ENCODE results near the gene IGFALS. TPM values are rescaled to one million over a fixed set of nuclear protein-coding genes. Genes with fewer than 3 reads are reported as not detected.

The IGFALS gene
- polyA plus RNA-seq, 1 donor from 2014 or later = 1.2 TPM

DNA sequence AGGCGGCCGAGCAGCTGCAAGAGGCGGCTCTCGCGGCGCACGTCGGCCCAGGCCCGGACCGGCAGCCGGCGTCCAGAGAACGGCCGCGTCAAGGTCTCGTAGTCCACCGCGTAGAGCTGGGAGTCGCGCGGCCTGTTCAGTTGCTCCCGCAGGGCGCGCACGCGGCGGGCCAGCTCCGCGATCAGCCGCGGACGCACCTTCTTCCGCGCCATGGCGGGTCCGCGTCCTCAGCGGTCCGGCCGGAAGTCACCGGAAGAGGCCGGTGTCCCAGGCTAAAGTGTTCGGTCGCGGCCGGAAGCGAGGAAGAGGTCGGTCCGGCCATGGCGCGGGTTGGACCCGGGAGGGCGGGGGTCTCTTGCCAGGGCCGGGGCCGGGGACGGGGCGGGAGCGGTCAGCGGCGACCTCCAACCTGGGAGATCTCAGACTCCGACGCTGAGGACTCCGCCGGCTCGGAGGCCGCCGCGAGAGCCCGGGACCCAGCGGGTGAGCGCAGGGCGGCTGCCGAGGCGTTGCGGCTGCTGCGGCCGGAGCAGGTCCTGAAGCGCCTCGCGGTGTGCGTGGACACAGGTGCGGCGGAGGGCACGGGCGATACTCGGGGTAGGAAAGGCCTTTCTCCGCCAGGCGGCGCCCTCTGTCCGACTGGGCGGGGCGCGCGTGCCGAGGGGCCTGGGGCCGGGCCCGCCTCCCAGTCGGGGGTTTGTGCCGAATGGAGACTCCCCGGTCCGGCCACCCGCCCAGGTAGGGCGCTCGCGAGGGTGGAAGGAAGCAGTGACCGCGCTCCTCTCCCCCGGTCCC is 20.4 kb downstream of the IGFALS start, which contains the start of gene MRPS34:
MRPS34 (minus strand) TSS at position 227 of the 795 bp plus-strand sequence; CDS start at position 212, 15 bp downstream.
- Histone ChIP-seq H3K4me2 (ENCODE audit: low read length) (peak within 1 kb of the TSS; percentile 93), H3K9me2 (ENCODE audit: insufficient read depth, low read length) (no peaks in the 10 kb centered on the region), H3K27ac (ENCODE audit: low read length) (peak within 1 kb of the TSS; percentile 74), H3K4me3 (ENCODE audit: low read length) (peak within 1 kb of the TSS; percentile 98), H3K9ac (ENCODE audit: low read length) (peak within 1 kb of the TSS; percentile 84), H2AFZ (ENCODE audit: low read depth, low read length) (peak within 1 kb of the TSS; percentile 8), H3K79me2 (replicated peaks; ENCODE audit: insufficient read depth, low read length) (peaks cover 9% of the 10 kb centered on the region), H4K20me1 (ENCODE audit: insufficient read depth) (peaks cover 5% of the 10 kb centered on the region), H3K27me3 (ENCODE audit: insufficient read depth, low read depth, low read length) (no peaks in the 10 kb centered on the region), H3K36me3 (ENCODE audit: insufficient read depth, low read length) (no peaks in the 10 kb centered on the region), H3K9me3 (ENCODE audit: low read length) (no peaks in the 10 kb centered on the region), H3F3A (ENCODE audit: insufficient read depth, low read length, poor library complexity, severe bottlenecking) (no peaks in the 10 kb centered on the region)
- TF ChIP-seq, protein P1, sequence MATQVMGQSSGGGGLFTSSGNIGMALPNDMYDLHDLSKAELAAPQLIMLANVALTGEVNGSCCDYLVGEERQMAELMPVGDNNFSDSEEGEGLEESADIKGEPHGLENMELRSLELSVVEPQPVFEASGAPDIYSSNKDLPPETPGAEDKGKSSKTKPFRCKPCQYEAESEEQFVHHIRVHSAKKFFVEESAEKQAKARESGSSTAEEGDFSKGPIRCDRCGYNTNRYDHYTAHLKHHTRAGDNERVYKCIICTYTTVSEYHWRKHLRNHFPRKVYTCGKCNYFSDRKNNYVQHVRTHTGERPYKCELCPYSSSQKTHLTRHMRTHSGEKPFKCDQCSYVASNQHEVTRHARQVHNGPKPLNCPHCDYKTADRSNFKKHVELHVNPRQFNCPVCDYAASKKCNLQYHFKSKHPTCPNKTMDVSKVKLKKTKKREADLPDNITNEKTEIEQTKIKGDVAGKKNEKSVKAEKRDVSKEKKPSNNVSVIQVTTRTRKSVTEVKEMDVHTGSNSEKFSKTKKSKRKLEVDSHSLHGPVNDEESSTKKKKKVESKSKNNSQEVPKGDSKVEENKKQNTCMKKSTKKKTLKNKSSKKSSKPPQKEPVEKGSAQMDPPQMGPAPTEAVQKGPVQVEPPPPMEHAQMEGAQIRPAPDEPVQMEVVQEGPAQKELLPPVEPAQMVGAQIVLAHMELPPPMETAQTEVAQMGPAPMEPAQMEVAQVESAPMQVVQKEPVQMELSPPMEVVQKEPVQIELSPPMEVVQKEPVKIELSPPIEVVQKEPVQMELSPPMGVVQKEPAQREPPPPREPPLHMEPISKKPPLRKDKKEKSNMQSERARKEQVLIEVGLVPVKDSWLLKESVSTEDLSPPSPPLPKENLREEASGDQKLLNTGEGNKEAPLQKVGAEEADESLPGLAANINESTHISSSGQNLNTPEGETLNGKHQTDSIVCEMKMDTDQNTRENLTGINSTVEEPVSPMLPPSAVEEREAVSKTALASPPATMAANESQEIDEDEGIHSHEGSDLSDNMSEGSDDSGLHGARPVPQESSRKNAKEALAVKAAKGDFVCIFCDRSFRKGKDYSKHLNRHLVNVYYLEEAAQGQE (IDR thresholded peaks at IDR 0.05; ENCODE audit: borderline replicate concordance) = peak; percentile 79
- TF ChIP-seq EZH2 (IDR thresholded peaks at IDR 0.05; ENCODE audit: borderline replicate concordance, insufficient read depth, low read length, poor library complexity, severe bottlenecking) (no peak), TAF1 (IDR thresholded peaks at IDR 0.05; ENCODE audit: low read depth) (peak; percentile 77), SMC3 (conservative IDR thresholded peaks at IDR 0.05; ENCODE audit: poor library complexity) (peak; percentile 72), MXI1 (conservative IDR thresholded peaks at IDR 0.05; ENCODE audit: poor library complexity, severe bottlenecking) (peak; percentile 88), RAD21 (conservative IDR thresholded peaks at IDR 0.05) (peak; percentile 47), EP300 (conservative IDR thresholded peaks at IDR 0.05; ENCODE audit: poor library complexity, severe bottlenecking) (no peak), POLR2AphosphoS5 (IDR thresholded peaks at IDR 0.05) (peak; percentile 81)
- TF ChIP-seq, protein P2, sequence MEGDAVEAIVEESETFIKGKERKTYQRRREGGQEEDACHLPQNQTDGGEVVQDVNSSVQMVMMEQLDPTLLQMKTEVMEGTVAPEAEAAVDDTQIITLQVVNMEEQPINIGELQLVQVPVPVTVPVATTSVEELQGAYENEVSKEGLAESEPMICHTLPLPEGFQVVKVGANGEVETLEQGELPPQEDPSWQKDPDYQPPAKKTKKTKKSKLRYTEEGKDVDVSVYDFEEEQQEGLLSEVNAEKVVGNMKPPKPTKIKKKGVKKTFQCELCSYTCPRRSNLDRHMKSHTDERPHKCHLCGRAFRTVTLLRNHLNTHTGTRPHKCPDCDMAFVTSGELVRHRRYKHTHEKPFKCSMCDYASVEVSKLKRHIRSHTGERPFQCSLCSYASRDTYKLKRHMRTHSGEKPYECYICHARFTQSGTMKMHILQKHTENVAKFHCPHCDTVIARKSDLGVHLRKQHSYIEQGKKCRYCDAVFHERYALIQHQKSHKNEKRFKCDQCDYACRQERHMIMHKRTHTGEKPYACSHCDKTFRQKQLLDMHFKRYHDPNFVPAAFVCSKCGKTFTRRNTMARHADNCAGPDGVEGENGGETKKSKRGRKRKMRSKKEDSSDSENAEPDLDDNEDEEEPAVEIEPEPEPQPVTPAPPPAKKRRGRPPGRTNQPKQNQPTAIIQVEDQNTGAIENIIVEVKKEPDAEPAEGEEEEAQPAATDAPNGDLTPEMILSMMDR (IDR thresholded peaks at IDR 0.05; ENCODE audit: poor library complexity, severe bottlenecking) = peak; percentile 85

DNA sequence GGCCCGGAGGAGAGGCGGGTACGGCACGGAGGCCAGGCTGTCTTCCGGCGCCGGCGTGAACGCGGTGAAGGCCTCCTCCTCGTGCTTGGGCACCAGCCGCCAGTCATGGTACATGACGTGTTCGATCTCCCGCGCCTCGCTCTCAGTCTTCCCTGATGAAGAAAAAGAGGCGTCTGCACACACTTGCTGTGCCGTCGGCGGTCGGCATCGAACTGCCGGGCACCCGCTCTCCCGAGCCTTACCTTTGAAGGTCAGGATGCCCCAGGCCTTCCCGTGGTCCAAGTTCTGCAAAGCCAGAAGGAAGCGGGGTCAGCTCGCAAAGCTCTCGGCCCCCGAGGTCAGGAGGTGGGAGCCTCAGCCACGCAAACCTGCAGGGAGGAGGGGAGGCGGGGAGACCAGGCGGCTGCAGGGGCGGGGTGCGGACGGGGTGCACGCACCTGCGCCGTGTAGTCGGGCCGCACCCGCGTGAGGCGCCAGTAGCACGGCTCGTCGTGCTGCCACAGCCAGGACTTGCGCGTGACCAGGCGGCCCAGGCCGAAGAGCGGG is 21.1 kb downstream of the IGFALS start, which contains the start of gene EME2:
EME2 (plus strand) TSS at position 449 of the 546 bp plus-strand sequence. CDS start 418 bp downstream, outside the sequence.
- Histone ChIP-seq H3K79me2 (replicated peaks; ENCODE audit: insufficient read depth, low read length) (peaks cover 9% of the 10 kb centered on the region), H2AFZ (ENCODE audit: low read depth, low read length) (peak within 1 kb of the TSS; percentile 8), H3K36me3 (ENCODE audit: insufficient read depth, low read length) (no peaks in the 10 kb centered on the region), H3K9me2 (ENCODE audit: insufficient read depth, low read length) (no peaks in the 10 kb centered on the region), H3K9me3 (ENCODE audit: low read length) (no peaks in the 10 kb centered on the region), H3K9ac (ENCODE audit: low read length) (peak within 1 kb of the TSS; percentile 84), H3K4me3 (ENCODE audit: low read length) (peak within 1 kb of the TSS; percentile 98), H4K20me1 (ENCODE audit: insufficient read depth) (no peaks in the 10 kb centered on the region), H3K4me2 (ENCODE audit: low read length) (peak within 1 kb of the TSS; percentile 93), H3K27me3 (ENCODE audit: insufficient read depth, low read depth, low read length) (no peaks in the 10 kb centered on the region), H3F3A (ENCODE audit: insufficient read depth, low read length, poor library complexity, severe bottlenecking) (no peaks in the 10 kb centered on the region), H3K27ac (ENCODE audit: low read length) (peak within 1 kb of the TSS; percentile 74)
- no peak for TF ChIP-seq SMC3 (conservative IDR thresholded peaks at IDR 0.05; ENCODE audit: poor library complexity)
- TF ChIP-seq RAD21 (conservative IDR thresholded peaks at IDR 0.05) = no peak
- TF ChIP-seq, protein P2 (IDR thresholded peaks at IDR 0.05; ENCODE audit: poor library complexity, severe bottlenecking) = no peak
- no peak for TF ChIP-seq EP300 (conservative IDR thresholded peaks at IDR 0.05; ENCODE audit: poor library complexity, severe bottlenecking)
- TF ChIP-seq, protein P1 (IDR thresholded peaks at IDR 0.05; ENCODE audit: borderline replicate concordance) = no peak
- no peak for TF ChIP-seq EZH2 (IDR thresholded peaks at IDR 0.05; ENCODE audit: borderline replicate concordance, insufficient read depth, low read length, poor library complexity, severe bottlenecking)
- no peak for TF ChIP-seq MXI1 (conservative IDR thresholded peaks at IDR 0.05; ENCODE audit: poor library complexity, severe bottlenecking)
- no peak for TF ChIP-seq POLR2AphosphoS5 (IDR thresholded peaks at IDR 0.05)
- no peak for TF ChIP-seq TAF1 (IDR thresholded peaks at IDR 0.05; ENCODE audit: low read depth)

All from neural cell (in vitro differentiated cells).